Activated CD4-positive, alpha-beta T cell treated with anti-CD3 and anti-CD28 coated beads for 48 hours (primary cell): ENCODE results near the gene LIN7A.
"Not testable (repeated sequence)": the region's sequence is repeated elsewhere in the genome, so short reads cannot be mapped to it uniquely, and the experiment has no call there.

Source experiments
- DNase-seq: peaks from one replicate; pipeline ENCODE4 v3.0.0-alpha.2; 2020

Gene LIN7A

GRCh38 chr12:80802652-80803400, 134.9 kb downstream of the LIN7A start:
- DNase-seq, result no peak

DNA sequence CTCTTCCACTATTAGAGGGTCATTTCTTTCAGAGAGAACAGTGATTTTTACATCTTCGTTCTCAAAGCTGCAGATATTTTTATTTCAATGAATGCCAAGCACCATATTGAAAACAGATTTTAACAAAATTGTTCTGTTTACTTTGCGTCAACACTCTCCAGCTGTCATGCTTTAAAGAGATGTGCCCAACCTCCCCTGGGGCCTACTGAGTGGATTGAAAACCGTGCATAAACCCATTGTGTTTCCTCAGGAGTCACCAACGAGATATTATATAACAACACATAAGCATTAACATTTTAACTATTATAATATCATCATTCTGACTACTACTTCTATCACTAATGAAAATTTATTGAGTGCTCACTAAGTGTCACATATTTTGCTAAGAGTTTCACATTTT, 139.5 kb downstream of the LIN7A start:
- DNase-seq, result no peak

- no peak for DNase-seq
These were observed 143.2 kb downstream of the LIN7A start for GRCh38 chr12:80794551-80794950.

- DNase-seq, result no peak
These were observed 144.9 kb downstream of the LIN7A start for GRCh38 chr12:80792861-80793260.

GRCh38 chr12:80791863-80792262, 145.9 kb downstream of the LIN7A start:
- DNase-seq, result no peak

DNA sequence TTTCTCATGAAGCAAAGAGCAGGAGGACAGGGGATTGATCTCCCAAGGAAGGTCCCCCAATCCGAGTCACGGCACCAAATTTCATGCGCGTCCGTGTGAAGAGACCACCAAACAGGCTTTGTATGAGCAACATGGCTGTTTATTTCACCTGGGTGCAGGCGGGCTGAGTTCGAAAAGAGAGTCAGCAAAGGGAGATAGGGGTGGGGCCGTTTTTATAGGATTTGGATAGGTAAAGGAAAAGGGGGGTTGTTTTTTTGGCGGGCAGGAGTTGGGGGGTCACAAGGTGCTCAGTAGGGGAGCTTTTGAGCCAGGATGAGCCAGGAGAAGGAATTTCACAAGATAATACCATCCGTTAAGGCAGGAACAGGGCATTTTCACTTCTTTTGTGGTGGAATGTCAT, 149.3 kb downstream of the LIN7A start:
- not testable (repeated sequence) for DNase-seq

DNA sequence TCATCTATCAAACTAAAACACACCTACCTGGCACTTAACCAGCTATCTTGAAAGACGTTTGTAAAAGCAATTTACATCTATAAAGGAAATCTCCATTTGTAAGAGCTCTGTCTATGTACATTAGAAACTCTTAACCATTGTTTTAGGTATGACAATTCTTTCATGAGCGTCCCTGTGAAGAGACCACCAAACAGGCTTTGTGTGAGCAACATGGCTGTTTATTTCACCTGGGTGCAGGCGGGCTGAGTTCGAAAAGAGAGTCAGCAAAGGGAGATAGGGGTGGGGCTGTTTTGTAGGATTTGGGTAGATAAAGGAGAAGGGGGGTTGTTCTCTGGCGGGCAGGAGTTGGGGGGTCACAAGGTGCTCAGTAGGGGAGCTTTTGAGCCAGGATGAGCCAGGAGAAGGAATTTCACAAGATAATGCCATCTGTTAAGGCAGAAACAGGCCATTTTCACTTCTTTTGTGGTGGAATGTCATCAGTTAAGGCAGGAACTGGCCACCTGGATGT, 154.7 kb downstream of the LIN7A start:
- DNase-seq, result not testable (repeated sequence)

GRCh38 chr12:80781313-80781712, 156.4 kb downstream of the LIN7A start:
- no peak for DNase-seq

GRCh38 chr12:80780746-80781145, 157.0 kb downstream of the LIN7A start:
- DNase-seq, result no peak

DNA sequence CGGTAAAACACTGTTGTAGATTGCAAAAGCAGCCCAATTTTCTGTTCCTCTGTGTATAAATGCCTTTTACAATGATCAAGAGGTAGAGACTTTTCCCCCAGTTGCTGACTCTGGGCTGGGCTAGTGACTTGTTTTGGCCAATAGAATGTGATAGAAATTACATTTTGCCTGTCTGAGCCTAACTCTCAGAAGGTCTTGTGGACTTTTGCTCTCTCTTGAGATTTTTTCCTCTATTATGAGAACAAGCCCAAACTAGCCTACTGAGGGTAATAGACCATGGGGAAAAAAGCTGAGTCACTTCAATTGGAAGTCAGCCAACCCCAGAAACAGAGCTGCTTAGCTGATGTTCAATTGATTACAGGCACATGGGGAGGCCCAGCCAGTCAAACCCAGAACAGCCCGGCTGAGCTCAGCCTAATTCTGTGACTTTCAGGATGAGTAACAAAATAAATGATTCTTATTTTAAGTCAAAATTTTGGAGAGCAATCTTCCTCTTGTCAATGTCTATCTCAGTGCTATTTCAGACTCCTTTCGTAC, 159.7 kb downstream of the LIN7A start:
- peak; percentile 53 for DNase-seq

DNA sequence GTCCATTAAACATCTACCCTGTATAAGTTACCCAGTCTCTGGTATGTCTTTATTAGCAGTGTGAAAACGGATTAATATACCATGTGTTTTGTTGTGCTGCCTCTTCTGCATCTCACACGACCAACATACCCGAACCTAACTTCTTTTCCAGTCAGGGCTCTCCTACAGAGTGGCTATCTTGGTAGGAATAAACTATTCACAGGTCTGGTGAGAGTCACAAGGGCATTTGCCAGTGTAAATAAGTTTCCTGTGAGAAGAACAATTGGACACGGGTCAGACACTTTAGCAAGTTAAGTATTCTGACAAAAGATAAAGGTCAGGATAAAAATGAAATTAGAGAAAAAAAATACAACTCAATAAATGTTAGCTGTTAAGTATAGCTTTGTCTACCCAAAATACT, 160.1 kb downstream of the LIN7A start:
- DNase-seq, result no peak

- no peak for DNase-seq
These were observed 161.0 kb downstream of the LIN7A start for GRCh38 chr12:80776706-80777105.

DNA sequence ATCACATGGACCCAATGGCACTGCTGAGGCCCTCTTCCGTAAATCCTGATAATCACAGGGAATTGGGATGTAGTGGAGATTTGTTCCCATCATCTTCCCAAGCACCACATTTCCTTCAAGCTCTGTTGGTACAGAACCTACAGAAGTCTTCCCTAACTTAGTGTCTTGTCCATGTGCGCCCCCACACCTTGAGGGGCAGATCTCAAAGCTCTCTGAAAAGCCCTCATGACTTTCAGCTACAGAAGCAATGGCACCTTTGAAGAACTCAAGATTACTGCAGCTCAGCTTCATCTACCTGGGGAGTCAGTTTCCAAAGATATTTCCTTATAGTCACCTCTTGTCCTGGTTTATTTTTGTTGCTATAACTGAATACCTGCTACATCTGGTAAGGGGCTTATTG, 166.8 kb downstream of the LIN7A start:
- DNase-seq, result no peak

DNA sequence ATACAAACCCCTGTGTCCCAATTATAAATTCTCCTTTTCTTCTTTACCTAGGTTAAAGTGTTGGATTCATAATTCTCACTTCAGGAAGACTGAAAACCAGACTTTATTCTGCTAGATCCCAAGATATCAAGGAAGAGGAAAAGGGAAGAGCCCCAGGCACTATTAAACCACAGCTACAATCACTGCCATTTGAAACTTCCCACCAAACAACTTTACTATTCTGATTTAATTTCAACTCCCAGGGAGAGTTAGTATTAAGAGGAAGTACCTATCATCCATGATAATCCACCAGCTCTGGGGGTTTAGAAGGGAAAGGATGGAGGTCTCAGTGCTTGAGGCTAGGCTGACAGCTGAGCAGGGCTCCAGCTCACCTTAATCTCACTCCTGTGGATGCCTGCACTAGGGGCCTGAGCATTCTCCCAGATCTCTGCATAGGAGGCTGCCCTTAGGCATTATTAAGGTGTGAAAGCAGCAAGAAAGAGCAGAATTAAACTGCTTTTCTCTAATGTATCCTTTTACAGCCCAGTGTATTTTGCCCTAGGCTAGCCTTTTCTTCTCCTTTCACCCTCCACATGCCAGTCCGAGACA, 168.1 kb downstream of the LIN7A start:
- no peak for DNase-seq

DNA sequence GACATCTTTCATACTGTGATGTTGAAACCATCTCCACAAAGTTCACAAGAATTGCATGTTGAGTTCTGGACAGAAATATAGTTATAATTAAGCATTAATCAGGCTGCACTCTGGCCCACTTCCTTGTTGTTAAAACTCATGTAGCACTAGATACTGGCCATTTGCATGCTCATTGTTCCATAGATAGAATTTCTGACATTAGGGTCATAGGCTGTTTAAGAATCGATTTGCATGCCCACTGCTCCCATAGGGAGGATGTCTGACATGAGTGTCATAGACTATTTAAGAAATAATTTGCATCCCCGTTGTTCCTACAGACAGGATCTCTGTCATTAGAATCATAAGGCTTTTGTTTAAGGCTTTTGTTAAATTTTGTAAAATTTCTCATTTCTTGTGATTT, 170.8 kb downstream of the LIN7A start:
- DNase-seq, result no peak

GRCh38 chr12:80766210-80766609, 171.5 kb downstream of the LIN7A start:
- DNase-seq, result no peak

DNA sequence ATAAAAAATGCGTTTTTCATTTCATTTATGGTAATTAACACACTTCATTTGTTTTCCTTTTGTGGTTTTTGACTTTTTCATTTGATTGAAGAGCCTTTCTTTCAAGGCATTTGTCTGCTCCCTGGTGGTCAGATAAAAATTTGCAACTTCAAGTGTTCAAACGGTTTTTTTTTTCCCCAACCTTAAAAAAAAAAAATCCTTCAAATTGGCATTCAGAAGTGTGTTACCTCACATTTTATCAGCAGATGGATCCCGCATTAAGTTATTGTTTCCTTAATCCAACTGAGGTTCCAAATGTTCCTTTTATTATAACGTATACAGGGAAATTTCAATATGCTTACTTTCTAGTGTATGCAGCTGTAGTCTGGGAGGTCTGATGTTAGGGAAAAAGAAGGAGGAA, 173.9 kb downstream of the LIN7A start:
- no peak for DNase-seq

DNA sequence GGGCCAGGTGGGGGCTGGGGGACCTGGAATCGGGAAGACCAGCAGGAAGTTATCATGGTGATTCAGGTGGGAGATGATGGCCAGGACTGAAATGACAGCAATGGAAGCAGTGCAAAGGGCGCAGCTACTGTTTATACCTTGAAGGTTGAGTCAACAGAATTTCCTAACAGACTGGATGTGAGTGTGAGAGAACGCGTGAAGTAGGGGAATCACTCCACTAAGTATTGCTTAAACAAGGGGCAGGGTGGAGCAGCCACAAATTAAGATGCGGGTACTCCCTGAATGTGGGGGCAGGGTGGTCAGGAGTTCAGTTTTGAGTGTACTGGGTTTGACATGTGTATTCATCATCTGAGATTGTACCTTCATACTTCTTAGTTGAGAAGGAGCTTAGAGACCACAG, 175.9 kb downstream of the LIN7A start:
- DNase-seq, result no peak

DNA sequence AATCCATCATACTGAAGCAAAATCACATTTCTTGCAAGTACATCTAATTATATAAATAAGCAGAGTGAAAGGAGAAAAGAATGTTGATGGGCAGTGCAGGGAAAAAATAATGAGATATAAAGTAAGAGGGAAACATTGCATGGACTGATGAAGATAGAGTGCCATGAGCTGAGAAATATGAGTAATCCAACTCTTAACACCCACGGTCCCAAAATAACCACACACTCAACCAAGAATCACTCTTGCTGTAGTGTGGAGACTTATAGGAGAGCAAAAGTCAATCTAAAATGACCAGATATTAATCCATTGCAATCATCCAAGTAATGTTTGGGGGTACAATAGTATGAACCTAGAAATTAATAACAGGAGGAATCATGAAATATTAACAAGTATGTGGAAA, 180.9 kb downstream of the LIN7A start:
- no peak for DNase-seq

- no peak for DNase-seq
These were observed 183.5 kb downstream of the LIN7A start for GRCh38 chr12:80754274-80754673.

GRCh38 chr12:80752464-80752863, 185.3 kb downstream of the LIN7A start:
- no peak for DNase-seq

GRCh38 chr12:80749456-80749855, 188.3 kb downstream of the LIN7A start:
- no peak for DNase-seq

- no peak for DNase-seq
These were observed 189.9 kb downstream of the LIN7A start for GRCh38 chr12:80747800-80748199.

- DNase-seq, result no peak
These were observed 191.8 kb downstream of the LIN7A start for GRCh38 chr12:80745851-80746505.
